HCT116 (cell line): ENCODE results near the gene CAPZA2. TPM values are rescaled to one million over a fixed set of nuclear protein-coding genes. Genes with fewer than 3 reads are reported as not detected.

ENCODE experiments used
- ATAC-seq: fragments of 200-7000 bp; cut with Tn5 transposase; 2 replicates; pipeline ENCODE4 v1.9.1; 2020; ENCODE audit warnings: mild to moderate bottlenecking, moderate library complexity
- BruUV-seq: library from RNA; stranded (reverse); fragments of 400-500 nt; replicated peaks from 2 replicates; lab custom pipeline; 2021; lab: Mats Ljungman, UMichigan
- CTCF ChIA-PET: fragments of 300-600 bp; sonication (Branson Sonifier 250); formaldehyde crosslinking; loops from one replicate; lab custom pipeline; 2021; ENCODE audit warnings: antibody characterized with exemption; lab: Charles Lee
- POLR2A ChIA-PET: fragments of 300-600, 350-600 bp; sonication (Branson Sonifier 250); formaldehyde crosslinking; loops from one replicate; lab custom pipeline; 2021; ENCODE audit warnings: antibody characterized with exemption; lab: Charles Lee
- RAD21 ChIA-PET, 2 experiments: fragments of 300-600 bp; sonication (Branson Sonifier 250); formaldehyde crosslinking; loops; one replicate each; lab custom pipeline; 2023; ENCODE audit warnings: low total read pairs in 2 of 2; ENCODE audit not compliant: uncharacterized antibody in 2 of 2, unreplicated experiment in 2 of 2, low non-redundant PET in 1 of 2; lab: Charles Lee
- DNase-seq: peaks from one replicate; pipeline ENCODE4 v3.0.0-alpha.2; 2010; ENCODE audit warnings: low read depth, low spot score
- H2AFZ ChIP-seq: fragments of 200-600 bp; shearing (Covaris generic), sonication (generic); 2 replicates; pipeline ENCODE4 v1.6.1; 2017; ENCODE audit warnings: low read depth, mixed run types, mixed read lengths, antibody characterized with exemption, low read length; ENCODE audit not compliant: poor library complexity, severe bottlenecking
- H3K27ac ChIP-seq: 2 replicates; pipeline ENCODE4 v1.5.1; 2012; ENCODE audit warnings: low read depth, low read length
- H3K27me3 ChIP-seq: fragments of 200-600 bp; sonication (generic); 2 replicates; pipeline ENCODE4 v1.6.1; 2016; ENCODE audit warnings: mixed run types, low read length, mixed read lengths; ENCODE audit not compliant: insufficient read depth
- H3K36me3 ChIP-seq, 2 experiments: fragments of 200-500 bp in 1 of 2; fragments of 200-600 bp in 1 of 2; sonication (Bioruptor generic) in 1 of 2; sonication (generic) in 1 of 2; 2 replicates each; pipeline versions ENCODE4 v1.5.1 to v1.6.1; 2014 to 2016; ENCODE audit warnings: low read length in 2 of 2, inconsistent platforms in 1 of 2, mixed read lengths in 1 of 2, mixed run types in 1 of 2; ENCODE audit not compliant: insufficient read depth in 2 of 2, control insufficient read depth in 1 of 2
- H3K4me1 ChIP-seq, 2 experiments: fragments of 200-600 bp in 1 of 2; sonication (generic) in 1 of 2; 2 replicates each; pipeline versions ENCODE4 v1.5.1 to v1.6.1; 2012 to 2017; ENCODE audit warnings: low read length in 2 of 2, inconsistent platforms in 1 of 2, mild to moderate bottlenecking in 1 of 2, mixed read lengths in 1 of 2, mixed run types in 1 of 2, moderate library complexity in 1 of 2; ENCODE audit not compliant: insufficient read depth in 2 of 2, control insufficient read depth in 1 of 2
- H3K4me2 ChIP-seq: fragments of 200-600 bp; sonication (generic); 2 replicates; pipeline ENCODE4 v1.6.1; 2017; ENCODE audit warnings: mixed run types, low read length, mixed read lengths
- H3K4me3 ChIP-seq, 2 experiments: fragments of 200-600 bp in 1 of 2; sonication (generic) in 1 of 2; replicated peaks in 1 of 2; 2 replicates each; pipeline ENCODE4 v1.5.1; 2011 to 2016; ENCODE audit warnings: low read length in 2 of 2, control low read depth in 1 of 2, low read depth in 1 of 2, mild to moderate bottlenecking in 1 of 2, mixed read lengths in 1 of 2, mixed run types in 1 of 2
- H3K79me2 ChIP-seq: fragments of 200-600 bp; sonication (generic); 2 replicates; pipeline ENCODE4 v1.6.1; 2017; ENCODE audit warnings: mild to moderate bottlenecking, mixed run types, low read length, moderate library complexity, mixed read lengths; ENCODE audit not compliant: insufficient read depth
- H3K9ac ChIP-seq: fragments of 200-600 bp; sonication (generic); 2 replicates; pipeline ENCODE4 v1.6.1; 2016; ENCODE audit warnings: low read length, mixed read lengths
- H3K9me2 ChIP-seq: fragments of 200-600 bp; sonication (generic), shearing (Covaris generic); 2 replicates; pipeline ENCODE4 v1.6.1; 2017; ENCODE audit warnings: mixed run types, mild to moderate bottlenecking, moderate library complexity; ENCODE audit not compliant: insufficient read depth
- H3K9me3 ChIP-seq, 2 experiments: fragments of 200-500 bp in 1 of 2; fragments of 200-600 bp in 1 of 2; sonication (Bioruptor generic) in 1 of 2; sonication (generic) in 1 of 2; 2 replicates each; pipeline ENCODE4 v1.6.1; 2014 to 2017; ENCODE audit warnings: low read length in 2 of 2, mixed read lengths in 2 of 2, inconsistent platforms in 1 of 2, low read depth in 1 of 2, mild to moderate bottlenecking in 1 of 2, mixed run types in 1 of 2, moderate library complexity in 1 of 2; ENCODE audit not compliant: control insufficient read depth in 1 of 2, insufficient read depth in 1 of 2
- H4K20me1 ChIP-seq: fragments of 200-600 bp; sonication (generic), shearing (Covaris generic); 2 replicates; pipeline ENCODE4 v1.6.1; 2017; ENCODE audit warnings: mixed run types, mild to moderate bottlenecking, moderate library complexity; ENCODE audit not compliant: insufficient read depth
- ATF3 ChIP-seq: IDR thresholded peaks from 2 replicates; pipeline ENCODE4 v1.6.1; 2012
- CEBPB ChIP-seq: IDR thresholded peaks from 2 replicates; pipeline ENCODE4 v1.6.1; 2012; ENCODE audit warnings: low read depth
- CTCF ChIP-seq, 3 experiments: fragments of 200-600 bp in 1 of 3; sonication (generic) in 1 of 3; IDR thresholded peaks in 2 of 3; conservative IDR thresholded peaks in 1 of 3; 2 replicates each; pipeline ENCODE4 v1.5.1; 2012 to 2017; ENCODE audit warnings: low read depth in 2 of 3, low read length in 2 of 3, antibody characterized with exemption in 1 of 3, borderline replicate concordance in 1 of 3, control low read depth in 1 of 3, mild to moderate bottlenecking in 1 of 3, mixed read lengths in 1 of 3, mixed run types in 1 of 3, moderate library complexity in 1 of 3; ENCODE audit not compliant: insufficient read depth in 1 of 3
- EGR1 ChIP-seq: IDR thresholded peaks from 2 replicates; pipeline ENCODE4 v1.6.1; 2012; ENCODE audit warnings: low read depth
- ELF1 ChIP-seq: IDR thresholded peaks from 2 replicates; pipeline ENCODE4 v1.6.1; 2012; ENCODE audit warnings: low read depth, borderline replicate concordance
- EZH2phosphoT487 ChIP-seq: fragments of 200-600 bp; IDR thresholded peaks from 2 replicates; pipeline ENCODE4 v1.6.1; 2018; ENCODE audit warnings: antibody characterized with exemption, borderline replicate concordance
- FOSL1 ChIP-seq: IDR thresholded peaks from 2 replicates; pipeline ENCODE4 v1.6.1; 2012; ENCODE audit warnings: low read depth
- JUND ChIP-seq: IDR thresholded peaks from 2 replicates; pipeline ENCODE4 v1.6.1; 2012
- MAX ChIP-seq: IDR thresholded peaks from 2 replicates; pipeline ENCODE4 v1.6.1; 2012
- RAD21 ChIP-seq: IDR thresholded peaks from 2 replicates; pipeline ENCODE4 v1.6.1; 2012; ENCODE audit warnings: low read depth, mild to moderate bottlenecking
- REST ChIP-seq: IDR thresholded peaks from 2 replicates; pipeline ENCODE4 v1.6.1; 2012; ENCODE audit warnings: low read depth
- SIN3A ChIP-seq: IDR thresholded peaks from 2 replicates; pipeline ENCODE4 v1.6.1; 2012; ENCODE audit warnings: low read depth
- SRF ChIP-seq: IDR thresholded peaks from 2 replicates; pipeline ENCODE4 v1.6.1; 2012; ENCODE audit warnings: low read depth
- TCF7L2 ChIP-seq: IDR thresholded peaks from 2 replicates; pipeline ENCODE4 v1.7.0; 2011; ENCODE audit warnings: borderline replicate concordance, inconsistent platforms; ENCODE audit not compliant: insufficient read depth, insufficient read length; ENCODE audit errors: extremely low read depth
- ZBTB33 ChIP-seq: IDR thresholded peaks from 2 replicates; pipeline ENCODE4 v1.6.1; 2011; ENCODE audit warnings: mild to moderate bottlenecking, low read length, moderate library complexity; ENCODE audit not compliant: insufficient replicate concordance; ENCODE audit errors: extremely low read depth
- ZNF274 ChIP-seq: fragments of 200-500 bp; sonication (Bioruptor generic); IDR thresholded peaks from 2 replicates; pipeline ENCODE4 v1.6.1; 2014; ENCODE audit warnings: mild to moderate bottlenecking, low read depth, low read length, inconsistent platforms
- intact Hi-C: fragments of 100-400 bp; cut with micrococcal nuclease; formaldehyde crosslinking; loops from 2 replicates; pipeline ENCODE4 v1.10.0; 2022
- total RNA-seq: library from RNA; stranded (reverse); gene quantifications from one replicate; pipeline ENCODE4 v1.2.1, GENCODE V29; 2021; ENCODE audit not compliant: unreplicated experiment

CAPZA2 gene
- total RNA-seq, 1 experiment from 2014 or later = 135 TPM

GRCh38 chr7:116888895-116889294, 26.5 kb downstream of the CAPZA2 start (continued):
- no peak for TF ChIP-seq ZBTB33
- no peak for TF ChIP-seq RAD21
- no peak for TF ChIP-seq ATF3
- TF ChIP-seq TCF7L2 = no peak
- TF ChIP-seq EZH2phosphoT487 = no peak
- TF ChIP-seq JUND = no peak
- no peak for TF ChIP-seq EGR1
- TF ChIP-seq FOSL1 = no peak
- TF ChIP-seq, all 23 proteins: peak for 0

GRCh38 chr7:116895849-116896248, 33.5 kb downstream of the CAPZA2 start:
- RAD21 ChIA-PET = no interaction called here
- ATAC-seq = no peak
- H3K27ac ChIP-seq = no peak overlapping the region
- peaks cover 11 to 22% of the 10 kb centered on the region in 2 experiments; a peak in 3 of 4 replicates for H3K36me3 ChIP-seq
- POLR2A ChIA-PET = no interaction called here
- no peak for DNase-seq
- no peak overlapping the region for H3K9ac ChIP-seq
- no peaks in the 10 kb centered on the region for H3K27me3 ChIP-seq
- H4K20me1 ChIP-seq = no peaks in the 10 kb centered on the region
- intact Hi-C loops = no loop called here
- no peaks in the 10 kb centered on the region for H3K4me1 ChIP-seq
- H3K4me2 ChIP-seq = no peak overlapping the region
- no peak overlapping the region for H3K4me3 ChIP-seq
- BruUV-seq = no TSS peak
- peaks cover 76% of the 10 kb centered on the region for H3K79me2 ChIP-seq
- no peak overlapping the region for H2AFZ ChIP-seq
- CTCF ChIA-PET = no interaction called here
- no peaks in the 10 kb centered on the region for H3K9me2 ChIP-seq
- H3K9me3 ChIP-seq = no peaks in the 10 kb centered on the region
- TF ChIP-seq SIN3A = no peak
- no peak for TF ChIP-seq ELF1
- TF ChIP-seq EGR1 = no peak
- no peak for TF ChIP-seq ZBTB33
- TF ChIP-seq MAX = no peak
- no peak for TF ChIP-seq SRF
- no peak for TF ChIP-seq ZNF274
- no peak for TF ChIP-seq CEBPB
- TF ChIP-seq TCF7L2 = no peak
- no peak for TF ChIP-seq CTCF (IDR thresholded peaks at IDR 0.05 in 2 of 3, conservative IDR thresholded peaks at IDR 0.05 in 1 of 3; ENCODE audit: borderline replicate concordance in 1 of 3, insufficient read depth in 1 of 3, low read depth in 2 of 3, low read length in 2 of 3)
- no peak for TF ChIP-seq REST
